Measurements from ENCODE around the gene LAYN. TPM values are rescaled to one million over a fixed set of nuclear protein-coding genes. Genes with fewer than 3 reads are reported as not detected.

LAYN gene
- total and polyA plus RNA-seq, 7 donors = 0.60 to 12.6 (median 8.0) TPM

- no peak overlapping the region for H3K4me3 ChIP-seq
- H3K4me1 ChIP-seq = no peaks in the 10 kb centered on the region
- TF ChIP-seq CTCF (IDR thresholded peaks at IDR 0.05) = no peak
- DNase-seq (no peak), ATAC-seq (no peak)
- WGBS, 3 donors = 60 to 77% (median 64%) methylated on average over 5 of the region's 5 CpGs
- H3K36me3 ChIP-seq (ENCODE audit: insufficient read depth in 1 of 2, low read depth in 1 of 2) = no peaks in the 10 kb centered on the region
- intact Hi-C loops (cut with DNase I) = loop anchor here (5.0 kb wide), 2 partner anchors 187 to 252 kb away; no protein-coding TSS in a partner anchor
- H3K9me3 ChIP-seq = no peaks in the 10 kb centered on the region
- no peak overlapping the region for H3K27ac ChIP-seq
- H3K27me3 ChIP-seq (ENCODE audit: insufficient read depth in 3 of 3, low read length in 2 of 3) = no peaks in the 10 kb centered on the region
Observed at GRCh38 chr11:111589886-111590499, 49.5 kb downstream of the LAYN start.

- Histone ChIP-seq H3K4me3 (no peak overlapping the region), H3K9me3 (no peaks in the 10 kb centered on the region), H3K36me3 (ENCODE audit: insufficient read depth in 1 of 2, low read depth in 1 of 2) (no peaks in the 10 kb centered on the region), H3K27ac (no peak overlapping the region), H3K4me1 (no peaks in the 10 kb centered on the region), H3K27me3 (ENCODE audit: insufficient read depth in 3 of 3, low read length in 2 of 3) (no peaks in the 10 kb centered on the region)
- DNase-seq = no peak
- no peak for TF ChIP-seq CTCF (IDR thresholded peaks at IDR 0.05)
- intact Hi-C loops (cut with DNase I) = no loop called here
- WGBS, 3 donors = 86 to 90% (median 89%) methylated on average over 4 of the region's 4 CpGs
- ATAC-seq = no peak
Observed at GRCh38 chr11:111591187-111591960, 50.9 kb downstream of the LAYN start.

- Histone ChIP-seq H3K4me1 (no peaks in the 10 kb centered on the region), H3K27me3 (ENCODE audit: insufficient read depth in 3 of 3, low read length in 2 of 3) (no peaks in the 10 kb centered on the region), H3K9me3 (no peaks in the 10 kb centered on the region), H3K36me3 (ENCODE audit: insufficient read depth in 1 of 2, low read depth in 1 of 2) (no peaks in the 10 kb centered on the region), H3K27ac (no peak overlapping the region), H3K4me3 (no peak overlapping the region)
- no peak for TF ChIP-seq CTCF (IDR thresholded peaks at IDR 0.05)
- DNase-seq (no peak), ATAC-seq (no peak)
- intact Hi-C loops (cut with DNase I) = no loop called here
Observed at GRCh38 chr11:111592491-111592890, 52.0 kb downstream of the LAYN start.

GRCh38 chr11:111596319-111596718 lies 55.8 kb downstream of the LAYN start:
- DNase-seq (no peak), ATAC-seq (no peak)
- no peaks in the 10 kb centered on the region for H3K27me3 ChIP-seq (ENCODE audit: insufficient read depth in 3 of 3, low read length in 2 of 3)
- no peaks in the 10 kb centered on the region for H3K4me1 ChIP-seq
- no peak for TF ChIP-seq CTCF (IDR thresholded peaks at IDR 0.05)
- no peaks in the 10 kb centered on the region for H3K36me3 ChIP-seq (ENCODE audit: insufficient read depth in 1 of 2, low read depth in 1 of 2)
- H3K9me3 ChIP-seq = no peaks in the 10 kb centered on the region
- WGBS, 3 donors = 80 to 85% (median 80%) methylated on average over 1 of the region's 1 CpG
- no peak overlapping the region for H3K4me3 ChIP-seq
- H3K27ac ChIP-seq = no peak overlapping the region
- intact Hi-C loops (cut with DNase I) = no loop called here

Measured in psoas muscle (tissue), 8 donors.